Endothelial cell of umbilical vein (primary cell): ENCODE data around the gene KPNA1. TPM values are rescaled to one million over a fixed set of nuclear protein-coding genes. Genes with fewer than 3 reads are reported as not detected.

Experiments
- BruUV-seq: library from RNA; stranded (reverse); fragments of 400-500 nt; replicated peaks from 2 replicates; lab custom pipeline; 2021; lab: Mats Ljungman, UMichigan
- CTCF ChIA-PET: fragments of 300-600, 350-600 bp; sonication (Branson Sonifier 250); formaldehyde crosslinking; loops from one replicate; lab custom pipeline; 2021; ENCODE audit warnings: antibody characterized with exemption, inconsistent platforms; lab: Charles Lee
- POLR2A ChIA-PET: fragments of 300-600, 350-600 bp; sonication (Branson Sonifier 250); formaldehyde crosslinking; loops from one replicate; lab custom pipeline; 2021; ENCODE audit warnings: antibody characterized with exemption, inconsistent platforms; lab: Charles Lee
- DNase-seq: peaks from one replicate; pipeline ENCODE4 v3.0.0-alpha.2; 2011; ENCODE audit warnings: low read depth, low spot score
- FAIRE-seq: peaks from 2 replicates; lab custom pipeline; 2011; peaks lifted over from hg19 to GRCh38; lab: Jason Lieb, UNC
- H2AFZ ChIP-seq: 2 replicates; pipeline ENCODE4 v1.6.0; 2012; ENCODE audit warnings: low read depth, low read length, control low read depth, inconsistent platforms
- H3K27ac ChIP-seq: 2 replicates; pipeline ENCODE4 v1.5.1; 2011; ENCODE audit warnings: low read depth, mild to moderate bottlenecking, control low read depth, low read length, moderate library complexity; ENCODE audit not compliant: insufficient read depth
- H3K27me3 ChIP-seq, 2 experiments: 2 replicates each; pipeline versions ENCODE4 v1.6.0 to v1.6.1; 2011; ENCODE audit warnings: low read length in 2 of 2, mixed read lengths in 1 of 2; ENCODE audit not compliant: control insufficient read depth in 2 of 2, insufficient read depth in 2 of 2
- H3K36me3 ChIP-seq, 2 experiments: 2 replicates in 1 of 2; 3 replicates in 1 of 2; pipeline ENCODE4 v1.5.1; 2011; ENCODE audit warnings: low read length in 2 of 2, mild to moderate bottlenecking in 1 of 2, moderate library complexity in 1 of 2; ENCODE audit not compliant: control insufficient read depth in 2 of 2, insufficient read depth in 2 of 2; ENCODE audit errors: extremely low read depth in 1 of 2
- H3K4me1 ChIP-seq: 3 replicates; pipeline ENCODE4 v1.5.1; 2011; ENCODE audit warnings: mild to moderate bottlenecking, low read length; ENCODE audit not compliant: control insufficient read depth, insufficient read depth; ENCODE audit errors: extremely low read depth
- H3K4me2 ChIP-seq: 2 replicates; pipeline ENCODE4 v1.6.1; 2011; ENCODE audit warnings: low read length, control low read depth, mixed read lengths; ENCODE audit not compliant: insufficient read depth
- H3K4me3 ChIP-seq, 3 experiments: fragments of 200-600 bp in 1 of 3; sonication (generic), shearing (Covaris generic) in 1 of 3; replicated peaks in 1 of 3; 2 replicates each; pipeline ENCODE4 v1.5.1; 2011 to 2016; ENCODE audit warnings: control low read depth in 3 of 3, low read length in 3 of 3, mild to moderate bottlenecking in 2 of 3, inconsistent platforms in 1 of 3, low read depth in 1 of 3, moderate library complexity in 1 of 3; ENCODE audit not compliant: insufficient read depth in 1 of 3
- H3K79me2 ChIP-seq: 2 replicates; pipeline ENCODE4 v1.6.0; 2012; ENCODE audit warnings: low read length, inconsistent platforms; ENCODE audit not compliant: control insufficient read depth, insufficient read depth
- H3K9ac ChIP-seq: replicated peaks from 2 replicates; pipeline ENCODE3; 2011; ENCODE audit warnings: low read length, control low read depth; ENCODE audit not compliant: insufficient read depth; ENCODE audit errors: extremely low read depth
- H3K9me1 ChIP-seq: replicated peaks from 3 replicates; pipeline ENCODE4 v1.6.0; 2011; ENCODE audit warnings: mild to moderate bottlenecking, low read length; ENCODE audit not compliant: control insufficient read depth, insufficient read depth; ENCODE audit errors: extremely low read depth
- H3K9me3 ChIP-seq: replicated peaks from 2 replicates; pipeline ENCODE4 v1.5.1; 2012; ENCODE audit warnings: low read length, inconsistent platforms; ENCODE audit not compliant: control insufficient read depth, insufficient read depth
- H4K20me1 ChIP-seq: replicated peaks from 2 replicates; pipeline ENCODE3; 2011; ENCODE audit warnings: mild to moderate bottlenecking, low read length; ENCODE audit not compliant: control insufficient read depth, insufficient read depth; ENCODE audit errors: extremely low read depth
- CTCF ChIP-seq, 2 donors: IDR thresholded peaks; 1 replicate in 1 of 2; 2 replicates in 1 of 2; pipeline ENCODE4 v1.5.1; 2011; ENCODE audit warnings: low read length in 2 of 2, mild to moderate bottlenecking in 2 of 2, moderate library complexity in 2 of 2, control low read depth in 1 of 2, inconsistent platforms in 1 of 2, low read depth in 1 of 2; ENCODE audit not compliant: insufficient read depth in 1 of 2; ENCODE audit errors: extremely low read depth in 1 of 2
- EZH2 ChIP-seq: IDR thresholded peaks from 2 replicates; pipeline ENCODE4 v1.6.1; 2012; ENCODE audit warnings: borderline replicate concordance, low read depth, mild to moderate bottlenecking, moderate library complexity, low read length, inconsistent platforms; ENCODE audit not compliant: severe bottlenecking
- FOS ChIP-seq: IDR thresholded peaks from 2 replicates; pipeline ENCODE4 v1.6.1; 2011; ENCODE audit warnings: mild to moderate bottlenecking, low read length, moderate library complexity, borderline replicate concordance; ENCODE audit not compliant: insufficient read depth
- GATA2 ChIP-seq: IDR thresholded peaks from 2 replicates; pipeline ENCODE4 v1.7.0; 2011; ENCODE audit warnings: low read depth, mild to moderate bottlenecking, moderate library complexity, mixed read lengths, low read length; ENCODE audit not compliant: insufficient read length, insufficient read depth
- JUN ChIP-seq: IDR thresholded peaks from 2 replicates; pipeline ENCODE4 v1.6.1; 2011; ENCODE audit warnings: borderline replicate concordance, low read depth; ENCODE audit not compliant: insufficient read length, insufficient read depth
- MYC ChIP-seq: IDR thresholded peaks from one replicate; pipeline ENCODE4 v1.6.1; 2011; ENCODE audit warnings: mild to moderate bottlenecking, low read depth, low read length
- POLR2A ChIP-seq: IDR thresholded peaks from 2 replicates; pipeline ENCODE4 v1.6.1; 2012; ENCODE audit warnings: low read depth, mild to moderate bottlenecking, control low read depth, low read length
- POLR2AphosphoS5 ChIP-seq: IDR thresholded peaks from 2 replicates; pipeline ENCODE4 v1.6.1; 2012; ENCODE audit warnings: low read depth, mild to moderate bottlenecking, control low read depth, low read length, moderate library complexity; ENCODE audit not compliant: insufficient read depth
- dilution Hi-C: fragments of 300-500 bp; cut with MboI; formaldehyde crosslinking; loops from one replicate; pipeline ENCODE4 v1.15.0; 2019; ENCODE audit warnings: low sequenced_read_pairs; ENCODE audit not compliant: extremely low pct_ligation_motif_present
- intact Hi-C: fragments of 100-400 bp; cut with micrococcal nuclease; formaldehyde crosslinking; loops from one replicate; pipeline ENCODE4 v1.10.0; 2022
- polyA plus RNA-seq, 4 experiments: library from polyadenylated mRNA; depleted of rRNA in 3 of 4; stranded (reverse) in 3 of 4; unstranded in 1 of 4; fragments of >200 nt; gene quantifications; 2 replicates each; pipeline versions ENCODE4 v1.2.1 to v1.2.3, GENCODE V29; 2011 to 2012; ENCODE audit warnings: missing spikeins in 1 of 4
- total RNA-seq: library from RNA; stranded (reverse); gene quantifications from 2 replicates; pipeline ENCODE4 v1.2.3, GENCODE V29; 2021
- TF ChIP-seq, protein P1 (sequence below): IDR thresholded peaks from 2 replicates; pipeline ENCODE4 v1.6.1; 2011; ENCODE audit not compliant: insufficient read depth, insufficient read length

KPNA1 gene
- total and polyA plus RNA-seq, 2 donors (not counting 3 experiments of a cell fraction or from before 2014, with no cell fraction given) = 24.4 to 110 TPM

GRCh38 chr3:122407946-122408345 lies 106.8 kb downstream of the KPNA1 start:
- intact Hi-C loops (no loop called here), dilution Hi-C loops (no loop called here)
- Histone ChIP-seq H3K4me3 (no peak overlapping the region), H3K9ac (no peak overlapping the region), H3K36me3 (no peaks in the 10 kb centered on the region), H2AFZ (no peak overlapping the region), H3K9me3 (no peaks in the 10 kb centered on the region), H3K4me1 (no peaks in the 10 kb centered on the region), H3K9me1 (no peaks in the 10 kb centered on the region), H3K27ac (no peak overlapping the region), H3K4me2 (no peak overlapping the region), H4K20me1 (no peaks in the 10 kb centered on the region), H3K27me3 (no peaks in the 10 kb centered on the region), H3K79me2 (no peaks in the 10 kb centered on the region)
- no peak for DNase-seq
- CTCF ChIA-PET = interaction anchor here (0.9 to 3.0 kb wide), 3 partner anchors 8 to 271 kb away, joined by 3 to 22 read pairs (median 3); no protein-coding TSS in a partner anchor
- POLR2A ChIA-PET = interaction anchor here (0.6 to 1.0 kb wide), 2 partner anchors 9 to 24 kb away, joined by 3 read pairs; partner anchors contain the start of gene FAM162A
- TF ChIP-seq GATA2 (no peak), MYC (no peak), CTCF (IDR thresholded peaks at IDR 0.05; ENCODE audit: extremely low read depth in 1 of 2, insufficient read depth in 1 of 2, low read depth in 1 of 2, low read length in 2 of 2) (no peak), POLR2A (no peak), FOS (no peak), POLR2AphosphoS5 (no peak), EZH2 (no peak), JUN (no peak)
- TF ChIP-seq, protein P1, sequence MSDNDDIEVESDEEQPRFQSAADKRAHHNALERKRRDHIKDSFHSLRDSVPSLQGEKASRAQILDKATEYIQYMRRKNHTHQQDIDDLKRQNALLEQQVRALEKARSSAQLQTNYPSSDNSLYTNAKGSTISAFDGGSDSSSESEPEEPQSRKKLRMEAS = no peak
- no TSS peak for BruUV-seq
- FAIRE-seq = no peak
